Keratinocyte (primary cell): ENCODE results near the gene MCEE. TPM values are rescaled to one million over a fixed set of nuclear protein-coding genes. Genes with fewer than 3 reads are reported as not detected.

Experiments used
- DNase-seq: peaks from one replicate; pipeline ENCODE4 v3.0.0-alpha.2; 2011; ENCODE audit warnings: low read depth, missing footprints, low spot score
- FAIRE-seq: peaks from 2 replicates; lab custom pipeline; 2011; peaks lifted over from hg19 to GRCh38; lab: Jason Lieb, UNC
- H2AFZ ChIP-seq: 2 replicates; pipeline ENCODE4 v1.6.0; 2012; ENCODE audit warnings: low read length, control low read depth, inconsistent platforms; ENCODE audit not compliant: control insufficient read depth
- H3K27ac ChIP-seq: 2 replicates; pipeline ENCODE4 v1.5.1; 2011; ENCODE audit warnings: low read length; ENCODE audit not compliant: control insufficient read depth, insufficient read depth
- H3K27me3 ChIP-seq: 3 replicates; pipeline ENCODE4 v1.6.0; 2011; ENCODE audit warnings: low read length; ENCODE audit not compliant: control insufficient read depth, insufficient read depth; ENCODE audit errors: extremely low read depth
- H3K36me3 ChIP-seq, 2 experiments: 2 replicates in 1 of 2; 3 replicates in 1 of 2; pipeline ENCODE4 v1.5.1; 2011; ENCODE audit warnings: low read length in 2 of 2, mild to moderate bottlenecking in 1 of 2; ENCODE audit not compliant: control insufficient read depth in 2 of 2, insufficient read depth in 2 of 2; ENCODE audit errors: extremely low read depth in 1 of 2
- H3K4me1 ChIP-seq: 3 replicates; pipeline ENCODE4 v1.5.1; 2011; ENCODE audit warnings: low read length; ENCODE audit not compliant: control insufficient read depth, insufficient read depth; ENCODE audit errors: extremely low read depth
- H3K4me2 ChIP-seq: 3 replicates; pipeline ENCODE4 v1.6.0; 2011; ENCODE audit warnings: low read depth, low read length; ENCODE audit not compliant: control insufficient read depth, insufficient read depth; ENCODE audit errors: extremely low read depth
- H3K4me3 ChIP-seq, 3 experiments: fragments of 200-600 bp in 1 of 3; sonication (generic) in 1 of 3; 2 replicates in 2 of 3; 3 replicates in 1 of 3; pipeline ENCODE4 v1.5.1; 2011 to 2016; ENCODE audit warnings: low read length in 3 of 3, mild to moderate bottlenecking in 3 of 3, control low read depth in 2 of 3, inconsistent platforms in 1 of 3, low read depth in 1 of 3, mixed read lengths in 1 of 3, mixed run types in 1 of 3, moderate library complexity in 1 of 3; ENCODE audit not compliant: control insufficient read depth in 2 of 3, insufficient read depth in 2 of 3; ENCODE audit errors: extremely low read depth in 1 of 3
- H3K79me2 ChIP-seq: 2 replicates; pipeline ENCODE4 v1.6.0; 2012; ENCODE audit warnings: low read length; ENCODE audit not compliant: control insufficient read depth, insufficient read depth
- H3K9ac ChIP-seq: 3 replicates; pipeline ENCODE4 v1.6.0; 2011; ENCODE audit warnings: low read length; ENCODE audit not compliant: control insufficient read depth, insufficient read depth; ENCODE audit errors: extremely low read depth
- H3K9me1 ChIP-seq: 3 replicates; pipeline ENCODE4 v1.6.0; 2011; ENCODE audit warnings: low read length; ENCODE audit not compliant: control insufficient read depth, insufficient read depth; ENCODE audit errors: extremely low read depth
- H3K9me3 ChIP-seq: 2 replicates; pipeline ENCODE4 v1.5.1; 2012; ENCODE audit warnings: low read depth, low read length; ENCODE audit not compliant: control insufficient read depth
- H4K20me1 ChIP-seq: 3 replicates; pipeline ENCODE4 v1.6.0; 2011; ENCODE audit warnings: low read length; ENCODE audit not compliant: control insufficient read depth, insufficient read depth; ENCODE audit errors: extremely low read depth
- CTCF ChIP-seq, 3 experiments: IDR thresholded peaks in 1 of 3; conservative IDR thresholded peaks in 1 of 3; optimal IDR thresholded peaks in 1 of 3; 2 replicates in 2 of 3; 3 replicates in 1 of 3; pipeline versions ENCODE3 to v1.5.1; 2011; ENCODE audit warnings: low read length in 3 of 3, mild to moderate bottlenecking in 3 of 3, moderate library complexity in 2 of 3, control low read depth in 1 of 3, inconsistent platforms in 1 of 3; ENCODE audit not compliant: insufficient read depth in 2 of 3; ENCODE audit errors: extremely low read depth in 1 of 3
- EZH2 ChIP-seq: IDR thresholded peaks from one replicate; pipeline ENCODE4 v1.6.1; 2012; ENCODE audit warnings: inconsistent platforms, mild to moderate bottlenecking, low read length, moderate library complexity
- dilution Hi-C: fragments of 300-500 bp; cut with MboI; formaldehyde crosslinking; loops from one replicate; pipeline ENCODE4 v1.7.0; 2020; ENCODE audit warnings: low sequenced_read_pairs; ENCODE audit not compliant: extremely low pct_ligation_motif_present
- polyA plus RNA-seq, 5 experiments: library from polyadenylated mRNA; depleted of rRNA in 3 of 5; stranded (reverse) in 3 of 5; stranded (forward) in 1 of 5; unstranded in 1 of 5; fragments of >200 nt; gene quantifications; 1 replicate in 1 of 5; 2 replicates in 3 of 5; 3 replicates in 1 of 5; pipeline versions ENCODE4 v1.2.1 to v1.2.3, GENCODE V29; 2011 to 2012; ENCODE audit warnings: missing spikeins in 2 of 5, low read depth in 1 of 5, low replicate concordance in 1 of 5

The MCEE gene
- polyA plus RNA-seq, 1 donor (not counting 4 experiments of a cell fraction or from before 2014, with no cell fraction given) = 7.4 TPM

GRCh38 chr2:71130905-71131244 is 846 bp upstream of the MCEE start:
- Histone ChIP-seq H3K27me3 (no peaks in the 10 kb centered on the region), H3K4me3 (peak overlapping the region; percentile 68 to 93 (median 90)), H3K9ac (peak overlapping the region; percentile 89), H3K4me1 (peaks cover 10% of the 10 kb centered on the region), H3K27ac (peak overlapping the region; percentile 86), H3K9me1 (no peaks in the 10 kb centered on the region), H3K4me2 (peak overlapping the region; percentile 81), H3K9me3 (no peaks in the 10 kb centered on the region), H3K36me3 (peaks cover 0 to 8% of the 10 kb centered on the region in 2 experiments), H2AFZ (peak overlapping the region; percentile 89), H3K79me2 (peaks cover 30% of the 10 kb centered on the region), H4K20me1 (no peaks in the 10 kb centered on the region)
- FAIRE-seq = no peak
- TF ChIP-seq CTCF (optimal IDR thresholded peaks at IDR 0.05 in 1 of 3, IDR thresholded peaks at IDR 0.05 in 1 of 3, conservative IDR thresholded peaks at IDR 0.05 in 1 of 3; ENCODE audit: extremely low read depth in 1 of 3, insufficient read depth in 2 of 3, low read length in 3 of 3) (no peak), EZH2 (no peak)
- dilution Hi-C loops = no loop called here
- DNase-seq = no peak

- peaks cover 0 to 3% of the 10 kb centered on the region in 2 experiments for H3K36me3 ChIP-seq
- H3K9me3 ChIP-seq = no peaks in the 10 kb centered on the region
- no peaks in the 10 kb centered on the region for H3K9me1 ChIP-seq
- no peaks in the 10 kb centered on the region for H3K27me3 ChIP-seq
- H3K4me3 ChIP-seq = peak overlapping the region; percentile 68 to 93 (median 90)
- peak; percentile 44 for DNase-seq
- TF ChIP-seq EZH2 (no peak), CTCF (optimal IDR thresholded peaks at IDR 0.05 in 1 of 3, IDR thresholded peaks at IDR 0.05 in 1 of 3, conservative IDR thresholded peaks at IDR 0.05 in 1 of 3; ENCODE audit: extremely low read depth in 1 of 3, insufficient read depth in 2 of 3, low read length in 3 of 3) (no peak)
- dilution Hi-C loops = no loop called here
- H4K20me1 ChIP-seq = no peaks in the 10 kb centered on the region
- H3K4me1 ChIP-seq = peaks cover 10% of the 10 kb centered on the region
- H2AFZ ChIP-seq = peak overlapping the region; percentile 98
- H3K79me2 ChIP-seq = peaks cover 30% of the 10 kb centered on the region
- no peak for FAIRE-seq
- H3K9ac ChIP-seq = peak overlapping the region; percentile 89
- H3K4me2 ChIP-seq = peak overlapping the region; percentile 65
- H3K27ac ChIP-seq = peak overlapping the region; percentile 86
Observed at GRCh38 chr2:71129902-71130151, 202 bp downstream of the MCEE start.
